ENCODE measurements around the gene SLC25A44.

SLC25A44 gene, protein sequence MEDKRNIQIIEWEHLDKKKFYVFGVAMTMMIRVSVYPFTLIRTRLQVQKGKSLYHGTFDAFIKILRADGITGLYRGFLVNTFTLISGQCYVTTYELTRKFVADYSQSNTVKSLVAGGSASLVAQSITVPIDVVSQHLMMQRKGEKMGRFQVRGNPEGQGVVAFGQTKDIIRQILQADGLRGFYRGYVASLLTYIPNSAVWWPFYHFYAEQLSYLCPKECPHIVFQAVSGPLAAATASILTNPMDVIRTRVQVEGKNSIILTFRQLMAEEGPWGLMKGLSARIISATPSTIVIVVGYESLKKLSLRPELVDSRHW

DNA sequence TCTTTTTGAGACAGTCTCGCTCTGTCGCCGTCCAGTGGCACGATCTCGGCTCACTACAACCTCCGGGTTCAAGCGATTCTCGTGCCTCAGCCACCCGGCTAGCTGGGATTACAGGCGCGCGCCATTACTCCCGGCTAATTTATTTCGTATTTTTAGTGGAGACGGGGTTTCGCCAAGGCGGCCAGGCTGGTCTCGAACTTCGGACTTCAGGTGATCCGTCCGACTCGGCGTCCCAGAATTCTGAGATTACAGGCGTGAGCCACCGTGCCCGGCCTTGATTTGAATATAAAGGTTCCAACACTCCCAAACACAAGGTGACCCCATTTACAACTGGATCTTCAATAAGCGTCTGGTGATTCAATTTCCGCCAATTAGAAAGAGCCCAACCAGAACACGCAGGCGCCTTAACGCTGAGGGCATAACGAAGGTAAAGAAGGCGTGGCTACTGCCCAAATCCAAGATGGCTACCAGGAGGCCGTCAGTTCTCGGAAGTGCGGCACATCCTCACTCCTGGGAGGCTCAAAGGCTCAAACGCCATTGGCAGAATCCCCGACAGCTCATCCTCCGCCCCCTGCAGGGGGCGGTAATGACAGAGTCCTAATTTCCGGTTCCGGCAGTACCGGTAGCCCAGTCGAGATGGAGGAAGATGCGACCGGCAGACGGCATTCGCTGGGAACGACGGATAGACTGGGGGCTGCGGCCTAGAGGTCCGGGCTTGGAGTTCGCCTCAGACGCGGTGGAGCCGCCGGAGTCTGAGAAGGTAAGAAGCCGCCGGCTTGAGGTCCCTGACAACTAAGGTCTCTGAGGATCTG lies at the start of gene SLC25A44:
SLC25A44 (plus strand) TSS at position 617 of the 812 bp plus-strand sequence. CDS start 5,744 bp downstream, outside the sequence.
- DNase-seq, result peak; percentile 99

DNA sequence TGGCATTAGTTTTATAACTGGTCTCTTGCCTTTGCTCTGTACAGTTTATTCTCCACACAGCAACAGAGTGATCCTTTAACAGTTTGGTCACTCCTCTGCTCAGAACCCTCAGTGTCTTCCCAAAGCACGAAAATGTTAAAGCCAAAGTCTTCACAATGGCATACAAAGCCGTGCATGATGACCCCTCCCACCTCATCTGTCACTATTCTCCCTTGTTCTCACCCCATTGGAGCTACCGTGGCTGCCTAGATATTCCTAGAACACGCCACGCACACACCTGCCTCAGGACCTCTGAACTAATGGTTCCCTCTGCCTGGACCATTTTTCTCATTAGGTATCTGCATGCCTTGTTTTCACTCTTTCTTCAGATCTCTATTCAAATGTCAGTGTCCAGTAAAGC lies 49.2 kb upstream of the SLC25A44 start:
- DNase-seq, result no peak

DNA sequence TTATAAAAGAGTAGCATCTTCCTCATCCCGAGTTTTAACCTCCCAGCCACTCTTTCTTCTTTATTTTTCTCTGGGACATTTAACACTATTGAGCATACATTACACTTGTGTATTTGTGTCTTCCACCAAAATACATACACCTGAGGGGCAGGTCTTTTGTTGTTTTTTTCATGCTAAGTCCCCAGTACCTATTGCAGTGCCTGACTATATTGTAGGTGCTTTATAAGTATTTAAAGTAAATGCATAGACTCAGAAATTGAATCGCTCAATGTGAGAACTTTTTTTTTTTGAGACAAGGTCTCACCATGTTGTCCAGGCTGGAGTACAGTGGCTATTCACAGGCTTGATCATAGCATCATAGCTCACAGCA lies 48.3 kb upstream of the SLC25A44 start:
- no peak for DNase-seq

DNA sequence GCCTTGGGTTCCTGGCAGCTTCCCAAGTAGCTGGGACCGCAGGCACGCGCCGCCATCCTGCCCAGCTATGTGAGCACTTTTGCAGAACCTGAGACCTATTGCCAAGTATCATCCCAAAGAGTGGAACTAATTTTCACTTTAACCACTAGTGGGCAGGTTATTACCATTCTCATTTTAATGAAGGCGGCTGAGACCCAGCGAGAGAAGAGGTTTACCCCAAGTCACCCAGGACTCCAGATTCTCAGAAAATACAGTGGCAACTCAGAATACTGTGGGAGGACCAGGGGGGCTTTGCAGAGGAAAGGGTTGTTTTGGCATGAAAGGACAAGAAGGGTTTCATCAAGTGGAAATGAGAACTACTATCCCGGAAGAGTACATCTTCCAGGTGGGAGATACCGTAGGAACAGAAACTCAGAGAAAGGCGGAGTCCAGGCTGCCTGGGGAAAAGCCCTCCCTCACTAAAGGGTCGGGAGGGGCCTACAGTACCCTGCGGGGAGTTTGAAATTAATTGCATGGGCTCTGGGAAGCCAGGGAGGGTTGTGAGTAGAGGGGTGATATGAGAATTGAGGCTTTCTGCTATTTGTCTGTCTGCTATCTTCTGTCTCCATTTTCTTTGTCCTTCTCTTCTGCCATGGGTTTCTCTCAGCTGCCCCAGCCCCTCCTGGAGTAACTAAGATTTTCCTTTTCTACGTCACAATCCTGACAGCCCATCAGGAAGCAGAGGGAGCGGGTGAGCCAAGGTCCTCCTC lies 47.7 kb upstream of the SLC25A44 start:
- DNase-seq, result peak; percentile 79

DNA sequence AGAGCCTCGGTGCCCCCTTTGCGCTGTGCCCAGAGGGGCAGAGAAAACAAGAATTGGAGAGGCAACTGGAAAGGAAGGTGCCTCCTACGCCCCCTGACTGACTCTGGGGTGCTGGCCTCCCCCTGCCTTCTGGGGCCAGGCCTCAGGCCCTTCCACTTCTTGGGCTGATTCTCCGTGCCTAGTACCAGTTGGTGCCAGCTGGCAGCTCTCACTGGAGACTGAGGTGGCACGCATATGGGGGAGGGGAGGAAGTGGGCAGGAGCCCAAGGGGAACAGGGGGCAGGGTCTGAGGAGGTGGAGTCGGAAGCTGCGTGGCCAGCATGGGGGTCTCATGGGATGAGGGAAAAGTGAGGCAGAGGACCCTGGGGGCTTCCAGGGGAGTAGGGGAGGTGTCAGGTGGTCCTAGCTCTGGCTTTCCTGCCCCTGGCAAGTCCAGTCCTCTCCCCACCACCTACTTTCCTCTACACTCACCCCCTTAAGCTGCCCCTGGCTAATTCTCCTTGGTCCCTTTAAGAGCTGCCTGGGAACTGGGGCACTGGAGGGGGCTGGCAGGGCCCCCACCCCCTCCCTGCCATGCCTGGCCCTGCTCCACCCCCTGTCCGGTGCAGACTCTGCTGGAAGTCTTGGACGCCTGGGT lies 47.0 kb upstream of the SLC25A44 start:
- DNase-seq, result no peak

DNA sequence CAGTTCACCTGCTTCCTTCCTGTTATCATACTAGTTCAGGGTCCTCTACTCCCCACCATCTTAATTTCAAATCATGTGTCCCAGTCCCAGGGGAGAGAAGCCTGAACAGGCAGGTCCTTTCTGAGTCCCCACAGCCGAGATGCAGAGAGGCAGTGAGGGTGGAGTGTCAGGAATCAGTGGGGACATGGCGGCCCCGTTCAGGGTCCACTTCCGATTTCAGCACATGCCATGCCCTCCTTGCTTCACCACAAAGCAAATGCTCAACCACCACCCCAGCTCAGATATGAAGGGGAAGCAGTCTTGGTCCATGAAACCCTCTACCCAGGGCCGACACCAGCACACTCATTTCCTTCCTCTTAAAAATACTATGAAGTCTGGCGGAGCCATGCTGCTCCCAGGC lies 45.7 kb upstream of the SLC25A44 start:
- no peak for DNase-seq

DNA sequence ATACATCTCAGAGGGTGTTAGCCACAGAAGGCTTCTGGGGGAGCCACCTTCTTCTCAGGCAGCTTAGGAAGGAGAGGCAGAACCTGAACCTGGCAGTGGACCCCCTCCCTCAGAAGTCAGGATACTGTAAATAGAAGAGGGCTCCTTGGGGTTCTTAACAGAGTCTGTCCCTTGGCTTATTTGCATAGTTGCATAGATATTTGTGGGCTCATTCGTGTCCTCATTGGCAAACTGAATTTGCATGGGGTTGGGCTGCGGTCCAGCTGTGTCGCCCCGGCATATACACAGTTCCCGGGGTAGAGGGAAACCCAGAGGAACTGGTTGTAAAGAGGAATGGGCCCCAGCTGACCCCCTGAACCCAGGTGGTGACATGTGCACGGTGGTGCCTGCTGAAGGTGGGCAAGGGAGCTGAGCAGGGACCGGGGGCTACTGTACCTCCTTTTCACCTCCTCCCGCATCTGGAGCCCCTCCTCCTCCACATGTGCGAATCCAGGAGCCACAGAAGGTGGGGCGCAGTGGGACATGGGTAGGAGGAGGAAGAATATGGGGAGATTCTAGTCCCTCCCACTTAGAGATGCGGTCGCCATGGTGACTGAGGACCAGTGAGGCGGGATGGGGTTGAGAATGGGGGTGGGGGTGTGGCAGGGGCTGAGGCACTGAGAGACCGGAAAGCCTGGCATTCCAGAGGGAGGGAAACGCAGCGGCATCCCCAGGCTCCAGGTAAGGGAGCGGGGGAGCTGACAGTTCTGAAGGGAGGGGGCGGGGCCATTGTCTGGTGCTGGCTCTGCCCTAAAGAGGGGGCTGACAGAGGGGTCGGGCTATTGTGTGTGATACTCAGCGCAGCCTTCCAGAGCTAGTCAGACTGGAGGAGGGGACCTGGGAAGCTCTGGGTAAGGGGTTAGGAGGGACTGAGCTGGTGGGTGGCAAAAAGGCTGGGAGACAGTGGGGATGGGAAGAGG lies 44.3 kb upstream of the SLC25A44 start:
- DNase-seq, result no peak

DNA sequence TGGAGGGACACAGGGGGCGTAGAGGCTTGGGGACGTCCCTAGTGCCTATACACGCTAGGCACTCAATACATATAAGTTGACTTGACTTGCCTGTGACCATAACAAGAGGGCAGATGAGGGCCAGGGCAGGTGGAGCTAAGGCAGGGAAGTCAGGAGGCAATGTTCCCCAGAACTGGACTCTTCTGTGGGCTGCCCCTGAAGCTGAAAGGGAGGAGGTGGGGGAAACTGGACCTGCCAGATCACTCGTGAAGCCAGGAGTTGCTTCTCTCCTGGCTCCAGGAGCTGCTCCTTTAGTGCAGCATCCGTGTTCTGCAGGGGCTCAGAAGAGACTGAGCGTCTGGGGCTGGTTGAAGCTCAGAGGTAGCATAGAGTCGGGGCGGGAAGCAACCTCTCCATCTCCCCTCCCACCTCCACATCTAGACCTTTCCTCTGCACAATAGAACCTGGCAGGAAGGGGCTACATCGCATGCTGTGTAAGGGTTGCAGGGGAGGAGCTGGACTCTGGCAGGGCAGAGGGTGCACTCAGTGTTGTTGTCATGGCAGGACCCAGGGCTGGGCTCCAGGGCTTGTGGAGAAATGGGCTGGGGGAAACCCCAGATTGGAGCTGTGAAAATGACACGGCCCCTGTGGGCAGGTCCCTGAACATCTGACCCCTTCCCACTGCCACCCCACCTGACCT lies 43.4 kb upstream of the SLC25A44 start:
- no peak for DNase-seq

DNA sequence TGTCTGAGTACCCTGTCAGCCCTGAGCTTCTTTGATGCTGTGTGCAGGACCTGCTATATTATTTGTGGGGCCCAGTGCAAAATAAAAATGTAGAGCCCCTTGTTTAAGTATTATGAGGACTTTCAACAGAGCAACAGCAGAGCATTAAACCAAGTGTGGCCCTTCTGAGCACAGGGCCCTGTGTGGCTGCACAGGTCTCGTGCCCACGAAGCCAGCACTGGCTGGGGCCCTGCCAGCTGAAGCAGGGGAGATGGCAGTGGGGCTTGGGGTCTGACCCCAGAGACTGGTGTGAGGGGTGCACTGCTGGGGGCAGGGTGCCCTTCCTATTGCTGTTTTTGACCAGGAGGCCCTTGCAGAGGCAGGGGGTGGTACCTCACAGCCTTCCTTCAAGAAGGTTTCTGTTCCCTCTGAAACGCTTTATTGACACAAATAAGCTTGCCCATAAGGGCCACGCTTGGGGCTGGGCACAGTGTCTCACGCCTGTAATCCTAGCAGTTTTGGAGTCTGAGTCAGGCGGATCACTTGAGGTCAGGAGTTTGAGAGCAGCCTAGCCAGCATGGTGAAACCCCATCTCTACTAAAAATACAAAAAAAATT lies 42.7 kb upstream of the SLC25A44 start:
- DNase-seq, result no peak

DNA sequence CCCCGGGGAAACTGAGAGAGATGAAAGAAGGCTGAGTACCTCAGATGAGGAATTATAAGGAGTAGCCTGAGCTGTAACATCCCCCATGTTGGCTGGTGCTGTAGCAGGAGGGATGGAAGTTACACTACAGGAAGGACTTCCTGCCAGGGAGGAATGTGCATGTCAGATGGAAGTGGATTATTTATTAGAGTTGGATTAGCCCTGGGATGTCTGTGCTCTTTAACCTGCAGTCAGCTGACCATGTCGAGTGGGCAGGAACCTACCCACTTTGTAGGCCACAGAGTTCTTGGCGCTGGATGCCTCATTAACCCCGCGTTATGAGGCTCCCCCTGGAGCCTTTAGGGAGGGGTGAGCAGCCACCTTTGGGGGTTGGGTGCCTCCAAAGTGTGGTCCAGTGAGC lies 41.3 kb upstream of the SLC25A44 start:
- DNase-seq, result no peak

DNA sequence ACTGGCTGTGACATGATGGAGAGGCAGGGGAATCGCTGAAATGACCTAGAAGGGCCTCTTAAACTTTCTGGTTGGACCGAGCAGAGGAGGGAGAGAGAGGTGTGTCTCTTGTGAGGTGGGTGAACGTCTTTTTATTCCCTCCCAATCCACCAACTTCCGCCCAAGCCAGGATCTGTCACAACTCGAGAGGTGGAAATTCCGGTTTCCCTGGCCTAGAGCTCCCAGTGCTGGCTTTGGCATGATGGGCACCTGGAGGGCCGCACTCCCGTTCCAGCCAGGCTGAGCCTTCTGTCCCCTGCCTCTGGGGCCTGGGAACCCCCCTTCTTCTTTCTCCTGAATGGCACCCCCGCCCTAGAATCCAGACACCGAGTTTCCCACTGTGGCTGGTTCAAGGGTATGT lies 40.5 kb upstream of the SLC25A44 start, which contains the start of gene SEMA4A:
SEMA4A (plus strand) TSS at position 224 of the 400 bp plus-strand sequence. CDS start 994 bp downstream, outside the sequence.
- no peak for DNase-seq

DNA sequence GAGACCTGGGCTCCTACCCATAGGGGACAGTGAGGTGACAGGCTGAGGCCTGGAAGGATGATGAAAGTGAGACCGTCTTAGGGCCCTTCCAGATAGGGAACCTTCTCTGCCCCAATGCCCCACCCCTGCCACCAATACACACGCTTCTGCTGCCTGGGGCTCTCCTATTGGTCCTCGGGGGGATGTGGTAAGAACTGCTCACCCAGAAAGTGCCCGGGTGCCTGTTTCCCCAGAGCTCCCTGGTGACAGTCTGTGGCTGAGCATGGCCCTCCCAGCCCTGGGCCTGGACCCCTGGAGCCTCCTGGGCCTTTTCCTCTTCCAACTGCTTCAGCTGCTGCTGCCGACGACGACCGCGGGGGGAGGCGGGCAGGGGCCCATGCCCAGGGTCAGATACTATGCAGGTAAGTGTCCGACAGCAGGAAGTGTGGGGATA lies 39.6 kb upstream of the SLC25A44 start:
- DNase-seq, result no peak

DNA sequence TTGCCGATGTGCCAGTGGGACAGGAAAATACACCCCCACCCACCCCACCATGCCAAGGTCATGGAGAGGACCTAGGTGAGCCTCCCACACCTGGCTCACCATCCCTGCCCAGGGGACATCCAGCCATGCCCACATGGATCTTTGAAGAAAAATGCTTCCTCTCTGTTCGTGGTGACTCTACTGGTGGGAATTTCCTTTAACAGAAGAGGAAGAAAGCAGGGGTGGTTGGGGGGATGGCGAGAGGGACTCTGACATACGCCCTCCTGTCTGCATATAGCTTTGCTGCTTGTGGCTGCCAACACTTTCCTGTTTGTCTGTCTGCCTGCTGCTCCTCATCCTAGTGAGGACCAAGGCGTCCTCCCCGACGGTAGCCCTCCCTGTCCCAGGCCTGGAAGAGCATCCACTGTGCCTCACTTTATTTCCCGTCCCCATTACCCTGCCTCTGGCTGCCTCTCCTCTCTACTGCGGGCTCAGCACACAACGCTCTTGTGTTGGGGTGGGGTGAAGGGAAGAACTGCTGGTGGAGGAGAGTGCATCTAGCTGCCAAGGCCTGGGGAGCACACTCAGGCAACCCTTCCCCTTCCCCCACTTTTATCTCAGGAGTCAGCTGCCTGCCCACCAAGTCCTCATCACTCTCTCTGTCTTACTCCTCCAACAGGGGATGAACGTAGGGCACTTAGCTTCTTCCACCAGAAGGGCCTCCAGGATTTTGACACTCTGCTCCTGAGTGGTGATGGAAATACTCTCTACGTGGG lies 38.0 kb upstream of the SLC25A44 start:
- no peak for DNase-seq

DNA sequence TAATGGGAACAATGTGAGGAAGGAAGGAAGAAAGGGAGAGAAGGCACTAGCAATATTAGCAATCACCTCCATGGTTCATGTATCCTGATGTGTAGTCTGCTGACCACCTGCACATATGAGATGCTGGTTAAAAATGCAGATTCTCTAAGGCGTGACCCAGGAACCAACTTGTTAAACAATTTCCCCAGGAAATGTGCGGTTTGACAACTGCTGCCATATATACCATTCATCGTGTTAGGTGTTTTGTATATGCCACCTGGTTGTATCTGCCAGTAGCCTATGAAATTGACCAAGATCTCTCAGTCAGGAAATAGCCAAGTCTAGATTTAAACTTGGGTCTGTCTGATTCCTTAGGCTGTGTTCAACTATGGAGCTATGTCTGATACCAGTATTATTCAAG lies 36.4 kb upstream of the SLC25A44 start:
- no peak for DNase-seq

DNA sequence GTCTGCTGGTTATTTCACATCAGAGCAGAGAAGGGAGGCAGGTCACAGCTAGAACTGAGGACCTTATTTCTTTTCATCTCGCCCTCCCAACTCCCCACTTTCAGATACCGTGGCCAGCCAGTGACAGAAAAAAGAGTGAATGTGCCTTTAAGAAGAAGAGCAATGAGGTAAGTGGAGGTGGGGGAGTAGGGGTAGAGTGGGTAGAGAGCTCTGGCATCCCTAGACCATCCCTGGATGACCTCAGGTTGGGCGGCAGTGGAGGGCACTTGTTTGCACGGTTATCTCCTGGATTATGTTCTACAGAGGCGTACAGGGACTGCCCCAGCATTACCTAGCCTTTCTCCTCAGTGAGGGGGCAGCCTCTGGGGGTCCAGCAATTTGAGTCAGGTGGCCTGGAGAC lies 35.9 kb upstream of the SLC25A44 start:
- DNase-seq, result no peak

DNA sequence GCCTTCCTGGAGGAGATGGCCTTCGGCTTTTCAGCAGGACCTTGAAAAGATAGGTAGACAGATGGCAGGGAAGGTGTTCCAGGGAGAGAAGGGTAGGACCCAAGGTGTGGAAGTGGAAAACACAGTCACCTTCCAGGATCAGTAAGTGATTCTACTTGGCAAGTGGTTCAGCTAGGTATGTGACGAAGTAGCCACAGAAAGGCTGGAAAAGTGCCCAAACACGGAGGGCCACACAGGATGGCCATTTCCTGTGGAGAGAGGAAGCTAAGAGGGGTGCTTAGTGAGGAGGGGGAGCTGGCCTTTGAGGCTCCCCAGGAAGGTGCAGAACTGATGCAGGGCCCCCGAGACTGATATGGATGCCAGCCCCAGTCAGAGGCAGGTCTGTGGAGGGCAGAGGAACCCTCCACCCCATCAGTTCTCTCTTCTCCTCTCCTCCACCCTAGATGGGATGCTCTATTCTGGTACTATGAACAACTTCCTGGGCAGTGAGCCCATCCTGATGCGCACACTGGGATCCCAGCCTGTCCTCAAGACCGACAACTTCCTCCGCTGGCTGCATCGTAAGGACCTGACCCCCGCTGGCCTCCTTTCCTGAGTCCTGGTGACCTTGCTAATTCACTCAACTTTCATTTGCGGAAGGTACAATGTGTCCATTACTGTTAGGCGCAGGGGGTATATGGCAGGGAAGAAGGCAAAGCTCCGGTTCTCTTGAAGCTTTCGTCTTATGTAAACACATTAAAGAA lies 33.7 kb upstream of the SLC25A44 start:
- DNase-seq, result no peak

DNA sequence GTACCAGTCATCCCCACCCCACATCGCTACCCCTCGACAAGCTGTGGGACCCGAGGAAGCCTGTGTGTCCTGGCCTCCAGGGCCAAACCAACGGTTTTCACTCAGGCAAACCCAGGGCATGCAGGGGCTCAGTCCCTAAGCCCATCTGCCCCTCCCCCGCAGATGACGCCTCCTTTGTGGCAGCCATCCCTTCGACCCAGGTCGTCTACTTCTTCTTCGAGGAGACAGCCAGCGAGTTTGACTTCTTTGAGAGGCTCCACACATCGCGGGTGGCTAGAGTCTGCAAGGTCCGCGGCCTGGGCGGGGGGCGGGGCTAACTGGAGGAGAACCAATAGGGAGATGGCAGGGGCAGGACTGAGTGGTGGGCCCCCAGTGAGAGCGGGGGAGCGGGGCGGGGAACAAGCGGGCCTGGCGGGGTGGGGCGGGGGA lies 33.1 kb upstream of the SLC25A44 start:
- DNase-seq, result peak; percentile 29

DNA sequence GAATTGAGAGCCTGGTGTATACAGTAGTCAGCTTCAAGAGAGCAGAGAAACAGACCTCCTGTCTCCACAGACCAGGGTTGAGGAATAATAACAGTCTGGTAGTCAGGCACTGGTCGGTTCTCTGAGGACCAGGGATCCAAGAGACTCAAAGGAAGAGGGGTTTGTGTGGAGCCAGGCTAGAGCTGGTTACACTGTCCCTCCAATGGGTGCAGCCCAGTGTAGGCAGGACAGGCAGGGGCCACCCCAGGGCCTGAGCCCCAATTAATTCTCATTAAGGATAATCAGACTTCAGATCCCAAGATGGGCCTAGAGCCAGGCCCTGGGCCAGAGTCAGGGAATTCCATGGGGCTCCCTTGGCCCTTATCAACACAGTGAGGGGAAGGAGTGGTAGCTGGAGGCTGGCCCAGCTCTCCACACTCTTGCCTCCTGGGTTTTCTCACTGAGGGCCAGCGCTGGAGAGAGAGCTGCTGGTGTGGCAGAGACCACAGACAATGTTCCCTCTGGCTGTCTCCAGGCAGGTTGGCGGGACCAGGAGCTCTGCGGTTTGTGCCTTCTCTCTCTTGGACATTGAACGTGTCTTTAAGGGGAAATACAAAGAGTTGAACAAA lies 31.4 kb upstream of the SLC25A44 start:
- no peak for DNase-seq

DNA sequence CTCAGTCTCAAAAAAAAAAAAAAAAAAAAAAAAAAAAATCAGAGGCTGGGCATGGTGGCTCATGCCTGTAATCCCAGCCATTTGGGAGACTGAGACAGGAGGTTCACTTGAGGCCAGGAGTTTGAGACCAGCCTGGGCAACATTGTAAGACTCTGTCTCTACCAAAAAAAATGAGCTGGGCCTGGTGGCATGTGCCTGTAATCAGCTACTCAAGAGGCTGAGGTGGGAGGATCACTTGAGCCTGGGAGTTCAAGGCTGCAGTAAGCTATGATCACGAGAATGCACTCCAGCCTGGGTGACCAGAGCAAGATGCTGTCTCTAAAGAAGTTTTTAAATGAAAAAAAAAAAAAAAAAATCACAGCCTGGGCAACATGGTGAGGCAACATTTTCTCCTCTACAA lies 30.2 kb upstream of the SLC25A44 start:
- no peak for DNase-seq
